HG03025 (cell line): Measurements from ENCODE around the gene MOGAT2.
"Not testable (repeated sequence)": the region's sequence is repeated elsewhere in the genome, so short reads cannot be mapped to it uniquely, and the experiment has no call there.

Experiments used
- ATAC-seq: cut with Tn5 transposase; IDR thresholded peaks from one replicate; pipeline ENCODE4 v1.9.1; 2021; ENCODE audit warnings: mild to moderate bottlenecking, moderate library complexity; ENCODE audit not compliant: unreplicated experiment, low FRiP score

Gene MOGAT2

DNA sequence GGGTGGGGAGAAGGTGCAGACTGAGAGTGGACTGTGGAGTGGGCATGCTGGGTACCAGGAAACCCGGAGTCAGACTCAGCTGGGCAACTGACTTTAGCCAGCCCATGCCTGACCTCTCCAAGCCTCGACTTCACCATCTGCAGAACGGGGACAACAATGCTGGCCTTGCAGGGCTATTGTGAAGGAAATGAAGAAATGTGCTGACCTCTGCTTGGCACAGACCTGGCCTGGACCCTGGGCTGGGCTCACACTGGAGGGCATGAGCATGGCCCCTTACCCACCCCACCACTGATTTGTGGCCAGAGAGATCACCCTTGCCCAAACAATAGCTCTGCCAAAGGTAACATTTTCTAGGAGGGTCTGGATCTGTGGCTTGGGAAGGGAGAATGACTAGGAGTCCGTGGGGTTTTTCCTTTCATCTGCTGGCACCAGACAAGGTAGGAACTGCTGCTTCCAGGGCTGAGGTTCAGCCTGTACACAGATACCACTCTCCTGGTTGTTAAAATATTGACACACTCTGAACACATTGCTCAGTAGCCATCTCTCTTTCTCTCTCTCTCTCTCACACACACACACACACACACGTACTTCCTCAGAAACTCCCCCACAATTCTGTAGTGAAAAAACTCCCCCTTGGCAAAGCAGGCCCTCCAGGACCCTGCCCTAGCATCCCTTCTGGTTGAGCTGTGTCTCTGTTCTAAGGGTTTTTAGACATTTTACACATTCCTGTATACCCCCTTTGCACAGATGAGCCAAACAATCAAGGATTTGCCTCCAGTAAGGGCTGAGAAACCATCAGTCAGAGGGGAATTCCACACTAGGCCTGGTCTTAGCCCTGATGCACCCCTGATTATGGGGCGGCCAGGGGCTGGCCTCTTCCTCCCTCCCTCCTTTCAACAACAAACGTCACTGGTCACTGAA, 1.0 kb downstream of the MOGAT2 start:
- no peak for ATAC-seq

DNA sequence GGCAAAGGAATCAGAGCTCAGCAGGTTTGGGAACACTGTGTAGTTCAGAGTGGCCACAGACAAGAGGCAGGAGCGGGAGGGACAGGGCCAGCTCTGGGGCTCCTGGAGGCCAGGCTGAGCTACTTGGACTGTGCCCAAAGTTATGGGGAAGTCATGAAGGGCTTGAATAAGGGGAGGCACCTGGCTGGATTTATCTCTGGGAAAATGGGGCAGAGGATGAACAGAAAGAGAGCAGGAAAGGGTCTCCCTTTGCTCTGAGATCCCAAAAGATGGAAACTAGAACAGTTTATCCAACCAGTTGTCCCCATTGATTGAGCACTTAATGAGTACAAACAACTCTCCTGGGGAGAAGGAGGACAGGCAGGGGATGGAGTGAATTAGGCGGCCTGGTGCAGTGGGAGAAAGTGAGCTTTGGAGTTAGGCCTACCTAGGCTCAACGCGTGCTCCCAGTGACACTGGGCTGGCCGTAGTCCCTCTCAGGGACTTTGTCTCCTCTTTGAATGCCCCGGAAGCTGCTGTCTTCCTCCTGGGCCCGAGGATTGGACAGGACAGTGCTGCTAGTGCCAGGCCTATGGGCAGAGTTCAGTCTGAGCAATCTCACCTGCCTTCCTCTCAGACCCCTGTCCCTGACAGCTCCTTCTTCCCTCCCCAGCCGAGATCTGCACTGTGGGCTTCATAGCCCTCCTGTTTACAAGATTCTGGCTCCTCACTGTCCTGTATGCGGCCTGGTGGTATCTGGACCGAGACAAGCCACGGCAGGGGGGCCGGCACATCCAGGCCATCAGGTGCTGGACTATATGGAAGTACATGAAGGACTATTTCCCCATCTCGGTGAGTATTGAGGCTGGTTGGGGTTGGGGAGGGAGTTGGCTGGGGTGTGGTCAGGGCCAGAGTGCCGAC, 2.0 kb downstream of the MOGAT2 start:
- no peak for ATAC-seq

DNA sequence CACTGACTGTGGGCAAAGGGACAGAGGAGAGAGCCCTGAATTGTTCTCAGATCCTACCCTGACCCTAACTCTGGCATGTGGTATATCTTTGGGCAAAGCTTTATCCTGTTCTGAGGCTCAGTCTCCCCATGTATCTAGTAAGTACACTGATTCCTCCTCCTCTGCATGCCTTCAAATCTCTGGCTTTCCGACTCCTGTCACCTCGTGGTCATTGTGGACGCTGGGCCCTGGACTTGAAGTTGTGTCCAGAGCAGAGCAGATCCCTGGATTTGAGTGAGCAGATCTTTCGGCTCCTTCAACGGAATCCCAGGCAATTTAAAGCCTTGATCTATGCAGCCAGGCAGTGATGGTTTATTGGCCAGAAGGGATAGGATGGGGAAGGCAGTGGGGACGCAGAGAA, 3.0 kb downstream of the MOGAT2 start:
- no peak for ATAC-seq

- ATAC-seq, result no peak
These were observed 4.4 kb downstream of the MOGAT2 start for GRCh38 chr11:75721852-75722668.

DNA sequence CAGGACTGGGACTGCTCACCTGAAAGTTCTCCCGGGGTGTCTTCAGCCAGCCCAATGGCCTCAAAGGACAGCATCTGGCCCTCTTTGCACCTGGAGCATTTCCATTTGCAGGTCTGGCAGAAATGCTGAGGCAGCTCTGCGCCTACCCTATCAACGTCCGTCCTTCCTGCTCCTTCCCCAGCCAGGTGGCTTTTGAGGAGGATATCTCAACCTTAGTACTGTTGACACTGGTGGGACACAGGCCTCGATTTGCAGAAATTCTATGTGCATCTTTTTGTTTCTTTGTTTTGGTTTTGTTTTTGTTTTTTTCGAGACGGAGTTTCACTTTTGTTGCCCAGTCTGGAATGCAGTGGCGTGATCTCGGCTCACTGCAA, 5.0 kb downstream of the MOGAT2 start:
- ATAC-seq, result no peak

DNA sequence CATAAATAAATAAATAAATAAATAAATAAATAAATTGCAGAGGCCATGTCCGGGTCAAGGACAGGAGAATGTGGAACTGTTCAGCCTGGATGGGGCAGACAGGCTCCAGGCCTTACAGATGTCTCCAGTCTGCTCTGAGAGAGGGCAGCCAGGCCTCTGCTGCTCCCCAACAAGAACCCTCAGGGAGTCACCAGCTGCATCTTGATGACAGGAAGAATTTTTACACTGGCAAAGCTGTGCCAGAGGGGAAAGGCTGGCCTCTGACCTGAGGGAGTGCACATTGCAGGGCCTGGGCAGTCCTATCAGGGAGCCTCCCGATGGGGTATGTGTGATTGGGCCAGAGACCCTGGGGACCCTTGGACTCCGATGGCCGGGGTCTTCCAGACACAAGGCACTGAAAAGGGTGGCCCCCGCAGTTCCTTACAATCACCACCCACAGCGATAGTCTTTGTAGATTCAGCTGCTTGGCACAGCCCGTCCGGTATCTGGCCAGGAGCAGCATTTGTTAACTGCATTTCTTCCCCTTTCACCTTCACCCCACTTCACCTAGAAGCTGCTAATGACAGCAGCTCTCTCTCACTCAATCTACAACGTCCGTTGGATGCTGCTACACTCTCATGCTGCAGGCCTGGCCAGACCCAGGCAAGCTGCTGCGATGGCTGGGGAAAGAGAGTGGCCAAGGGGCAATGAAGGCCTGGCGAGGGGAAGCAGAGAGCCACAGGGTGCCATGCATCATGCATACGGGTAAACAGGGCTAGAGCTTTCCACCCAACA, 8.1 kb downstream of the MOGAT2 start:
- ATAC-seq, result no peak

- ATAC-seq, result no peak
These were observed 11.4 kb downstream of the MOGAT2 start for GRCh38 chr11:75728992-75729391.

DNA sequence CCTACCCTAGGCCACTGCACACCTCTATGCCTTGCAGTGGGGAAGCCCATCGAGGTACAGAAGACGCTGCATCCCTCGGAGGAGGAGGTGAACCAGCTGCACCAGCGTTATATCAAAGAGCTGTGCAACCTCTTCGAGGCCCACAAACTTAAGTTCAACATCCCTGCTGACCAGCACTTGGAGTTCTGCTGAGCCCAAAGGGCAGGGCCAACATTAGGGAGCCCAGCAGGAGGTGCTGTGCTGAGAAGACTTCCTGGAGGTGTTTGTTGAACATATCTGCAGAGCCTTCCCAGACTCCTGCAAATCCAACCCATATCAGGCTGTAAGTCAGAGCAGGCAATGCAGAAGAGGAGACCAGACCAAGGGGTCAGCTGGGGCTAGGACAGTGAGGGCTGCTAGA, 13.5 kb downstream of the MOGAT2 start:
- ATAC-seq, result no peak

DNA sequence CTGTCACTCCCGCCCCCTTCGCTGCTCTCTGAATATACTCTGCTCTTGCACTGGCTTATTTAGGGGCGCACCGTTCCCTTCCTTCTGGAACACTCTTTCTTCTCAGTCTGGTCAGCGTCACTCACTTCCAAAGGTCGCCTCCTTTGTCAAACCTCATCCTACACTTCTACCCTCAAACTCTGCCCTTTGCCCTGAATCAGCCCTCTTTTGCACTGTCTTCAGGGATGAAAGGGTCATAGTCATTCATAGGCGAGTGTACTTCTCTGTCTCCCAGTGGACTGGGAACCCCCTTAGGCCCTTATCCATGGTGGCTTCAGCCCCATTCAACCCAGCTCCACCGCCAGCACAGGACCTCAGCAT, 15.4 kb downstream of the MOGAT2 start:
- no peak for ATAC-seq

DNA sequence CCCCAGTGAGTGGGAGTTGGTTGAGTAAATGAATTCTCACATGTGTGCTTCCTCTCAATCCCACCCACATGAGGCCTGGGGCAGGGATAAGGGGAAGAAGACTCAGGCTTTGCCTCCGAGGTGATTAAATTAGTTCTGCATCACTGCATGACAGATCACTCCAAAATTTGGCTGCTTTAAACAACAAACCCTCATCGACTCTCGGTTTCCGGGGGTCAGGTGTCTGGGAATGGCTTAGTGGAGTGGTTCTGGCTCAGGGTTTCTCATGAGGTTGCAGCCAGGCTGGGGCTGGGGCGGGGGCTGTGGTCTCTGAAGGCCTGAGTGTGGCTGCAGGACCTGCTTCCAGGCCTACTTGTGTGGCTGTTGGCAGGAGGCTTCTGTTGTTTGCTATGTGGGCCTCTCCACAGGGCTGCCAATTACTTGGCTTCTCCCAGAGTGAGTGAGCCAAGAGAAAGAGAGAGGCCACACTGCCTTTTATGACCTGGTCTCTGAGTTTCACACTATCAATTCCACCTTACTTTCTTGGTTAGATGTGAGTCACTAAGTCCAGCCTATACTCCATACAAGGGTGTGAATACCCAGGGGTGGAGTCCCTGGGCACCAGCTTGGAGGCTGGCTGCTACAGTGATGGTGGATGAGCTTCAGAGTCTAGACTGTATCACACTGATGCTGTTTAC, 15.9 kb downstream of the MOGAT2 start:
- no peak for ATAC-seq

GRCh38 chr11:75734491-75735180, 17.0 kb downstream of the MOGAT2 start:
- no peak for ATAC-seq

- no peak for ATAC-seq
These were observed 17.7 kb downstream of the MOGAT2 start for GRCh38 chr11:75735181-75735845.

GRCh38 chr11:75737314-75737713, 19.7 kb downstream of the MOGAT2 start:
- no peak for ATAC-seq

DNA sequence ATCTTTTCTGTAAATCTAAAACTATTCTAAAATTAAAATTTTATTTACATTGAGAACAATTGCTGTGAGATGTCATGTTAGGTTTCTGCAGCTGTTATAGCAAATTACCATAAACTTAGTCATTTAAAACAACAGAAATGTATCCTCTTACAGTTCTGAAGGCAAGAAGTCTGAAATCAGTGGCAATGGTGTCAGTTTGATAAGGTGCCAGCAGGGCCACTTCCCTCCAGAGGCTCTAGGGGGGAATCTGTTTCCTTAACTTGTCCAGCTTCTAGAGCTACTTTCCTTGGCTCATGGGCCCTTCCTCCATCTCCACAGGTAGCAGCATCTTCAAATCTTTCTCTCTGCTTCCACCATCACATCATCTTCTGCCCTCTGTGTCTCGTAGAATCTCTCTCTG, 23.0 kb downstream of the MOGAT2 start:
- ATAC-seq, result no peak

DNA sequence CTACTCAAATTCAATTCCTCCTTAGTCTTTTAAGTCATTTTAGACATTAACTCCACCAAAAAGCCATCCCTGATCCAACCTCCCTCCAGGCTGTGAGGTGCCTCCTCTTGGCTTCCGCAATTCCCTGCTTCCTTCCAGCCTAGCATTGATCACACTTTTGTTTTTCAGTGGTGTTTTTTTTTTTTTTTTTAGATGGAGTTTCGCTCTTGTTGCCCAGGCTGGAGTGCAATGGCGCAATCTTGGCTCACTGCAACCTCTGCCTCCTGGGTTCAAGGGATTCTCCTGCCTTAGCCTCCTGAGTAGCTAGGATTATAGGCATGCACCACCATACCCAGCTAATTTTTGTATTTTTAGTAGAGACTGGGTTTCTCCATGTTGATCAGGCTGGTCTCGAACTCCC, 25.5 kb downstream of the MOGAT2 start:
- ATAC-seq, result not testable (repeated sequence)

DNA sequence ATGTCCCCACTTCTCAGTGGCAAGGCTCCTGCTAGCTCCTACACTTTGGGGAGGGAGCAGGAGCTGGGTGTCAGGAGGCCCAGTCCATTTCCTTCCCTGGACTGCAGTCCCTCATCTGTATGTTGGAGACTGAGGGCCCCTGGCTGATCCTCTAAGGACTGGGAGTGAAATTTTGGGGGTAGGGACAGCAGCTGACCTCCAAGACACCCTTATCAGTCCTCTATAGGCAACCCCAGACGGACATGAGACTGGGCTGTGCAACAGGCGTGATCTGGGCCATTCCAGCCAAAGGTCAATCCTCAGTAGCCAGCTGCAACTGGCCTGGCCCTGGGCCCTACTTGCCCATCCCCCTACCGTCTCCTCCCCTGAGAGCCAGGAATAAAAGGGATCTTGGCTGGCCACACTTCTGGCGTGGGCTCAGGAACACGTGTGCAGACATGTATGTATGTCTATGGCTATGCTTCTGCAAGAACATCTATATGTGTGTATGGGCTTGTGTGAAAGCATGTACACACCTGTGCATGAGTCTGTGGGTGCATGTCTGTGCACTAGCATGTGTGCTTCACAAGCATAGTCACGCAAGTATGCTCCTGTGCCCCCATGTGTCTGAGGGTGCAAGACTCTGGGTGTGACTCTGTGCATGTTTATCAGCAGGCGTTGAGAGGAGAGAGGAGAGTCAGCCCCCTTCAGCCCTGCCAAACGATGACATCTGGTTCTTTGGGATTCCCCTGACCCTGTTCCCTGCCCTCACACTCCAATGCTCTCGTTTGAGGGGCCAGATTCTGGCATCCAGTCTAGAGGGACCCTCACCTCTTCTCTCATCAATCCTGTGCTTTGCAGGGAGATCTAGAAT, 26.3 kb downstream of the MOGAT2 start:
- no peak for ATAC-seq

GRCh38 chr11:75745807-75746206, 28.2 kb downstream of the MOGAT2 start:
- no peak for ATAC-seq
